HL-60 (cell line): ENCODE data around the gene IL1RAPL1.

ENCODE experiments used
- CTCF ChIP-seq: IDR thresholded peaks from one replicate; pipeline ENCODE4 v1.5.1; 2011; ENCODE audit warnings: low read length, control low read depth, inconsistent platforms; ENCODE audit not compliant: insufficient read depth
- GABPA ChIP-seq: IDR thresholded peaks from 2 replicates; pipeline ENCODE4 v1.6.1; 2012; ENCODE audit warnings: low read depth
- POLR2AphosphoS5 ChIP-seq: IDR thresholded peaks from 2 replicates; pipeline ENCODE4 v1.6.1; 2012; ENCODE audit warnings: low read depth
- REST ChIP-seq: IDR thresholded peaks from 2 replicates; pipeline ENCODE4 v1.6.1; 2012; ENCODE audit warnings: low read depth; ENCODE audit not compliant: insufficient replicate concordance
- SPI1 ChIP-seq: IDR thresholded peaks from 2 replicates; pipeline ENCODE4 v1.6.1; 2012; ENCODE audit warnings: low read depth, mild to moderate bottlenecking, borderline replicate concordance

- TF ChIP-seq GABPA (no peak), POLR2AphosphoS5 (no peak), CTCF (no peak), REST (no peak), SPI1 (no peak)
Observed at GRCh38 chrX:29826742-29827141, 1239.5 kb downstream of the IL1RAPL1 start.
